Measurements from ENCODE around the gene COG2.
"Not testable (repeated sequence)": the region's sequence is repeated elsewhere in the genome, so short reads cannot be mapped to it uniquely, and the experiment has no call there.

The COG2 gene

GRCh38 chr1:230648114-230648513 is 5.8 kb downstream of the COG2 start:
- no peak for DNase-seq (ENCODE audit: low read depth)
- TF ChIP-seq CTCF (IDR thresholded peaks at IDR 0.05; ENCODE audit: control insufficient read depth, extremely low read depth, insufficient read depth): no peak
- H3K4me3 ChIP-seq (ENCODE audit: low read depth, low read length): no peak overlapping the region

GRCh38 chr1:230650300-230650699 is 8.0 kb downstream of the COG2 start:
- no peak for TF ChIP-seq CTCF (IDR thresholded peaks at IDR 0.05; ENCODE audit: control insufficient read depth, extremely low read depth, insufficient read depth)
- no peak for DNase-seq (ENCODE audit: low read depth)
- no peak overlapping the region for H3K4me3 ChIP-seq (ENCODE audit: low read depth, low read length)

- H3K4me3 ChIP-seq (ENCODE audit: low read depth, low read length): no peak overlapping the region
- DNase-seq (ENCODE audit: low read depth): no peak
- TF ChIP-seq CTCF (IDR thresholded peaks at IDR 0.05; ENCODE audit: control insufficient read depth, extremely low read depth, insufficient read depth): no peak
These were observed 9.0 kb downstream of the COG2 start for GRCh38 chr1:230651235-230651634.

GRCh38 chr1:230656719-230657118 is 14.4 kb downstream of the COG2 start:
- not testable (repeated sequence) for H3K4me3 ChIP-seq (ENCODE audit: low read depth, low read length); DNase-seq (ENCODE audit: low read depth)

GRCh38 chr1:230658103-230658502 is 15.8 kb downstream of the COG2 start:
- H3K4me3 ChIP-seq (ENCODE audit: low read depth, low read length); DNase-seq (ENCODE audit: low read depth): not testable (repeated sequence)

- H3K4me3 ChIP-seq (ENCODE audit: low read depth, low read length): no peak overlapping the region
- DNase-seq (ENCODE audit: low read depth): no peak
- TF ChIP-seq CTCF (IDR thresholded peaks at IDR 0.05; ENCODE audit: control insufficient read depth, extremely low read depth, insufficient read depth): no peak
These were observed 16.4 kb downstream of the COG2 start for GRCh38 chr1:230658691-230659090.

- TF ChIP-seq CTCF (IDR thresholded peaks at IDR 0.05; ENCODE audit: control insufficient read depth, extremely low read depth, insufficient read depth): no peak
- no peak for DNase-seq (ENCODE audit: low read depth)
- no peak overlapping the region for H3K4me3 ChIP-seq (ENCODE audit: low read depth, low read length)
These were observed 19.7 kb downstream of the COG2 start for GRCh38 chr1:230661976-230662375.

GRCh38 chr1:230668227-230668626 is 25.9 kb downstream of the COG2 start:
- no peak for DNase-seq (ENCODE audit: low read depth)
- no peak for TF ChIP-seq CTCF (IDR thresholded peaks at IDR 0.05; ENCODE audit: control insufficient read depth, extremely low read depth, insufficient read depth)
- no peak overlapping the region for H3K4me3 ChIP-seq (ENCODE audit: low read depth, low read length)

All from LNCaP clone FGC (cell line).